HG02943 (cell line): ENCODE measurements around the gene ARF6.
"Not testable (repeated sequence)": the region's sequence is repeated elsewhere in the genome, so short reads cannot be mapped to it uniquely, and the experiment has no call there.

Source experiments
- ATAC-seq: cut with Tn5 transposase; IDR thresholded peaks from one replicate; pipeline ENCODE4 v1.9.1; 2021; ENCODE audit warnings: mild to moderate bottlenecking, low read depth, moderate library complexity; ENCODE audit not compliant: unreplicated experiment

ARF6 gene

GRCh38 chr14:49892636-49893308 lies at the start of gene ARF6:
ARF6 (plus strand) TSS chr14:49893082; CDS start chr14:49893737, 655 bp downstream.
- peak; percentile 81 for ATAC-seq

DNA sequence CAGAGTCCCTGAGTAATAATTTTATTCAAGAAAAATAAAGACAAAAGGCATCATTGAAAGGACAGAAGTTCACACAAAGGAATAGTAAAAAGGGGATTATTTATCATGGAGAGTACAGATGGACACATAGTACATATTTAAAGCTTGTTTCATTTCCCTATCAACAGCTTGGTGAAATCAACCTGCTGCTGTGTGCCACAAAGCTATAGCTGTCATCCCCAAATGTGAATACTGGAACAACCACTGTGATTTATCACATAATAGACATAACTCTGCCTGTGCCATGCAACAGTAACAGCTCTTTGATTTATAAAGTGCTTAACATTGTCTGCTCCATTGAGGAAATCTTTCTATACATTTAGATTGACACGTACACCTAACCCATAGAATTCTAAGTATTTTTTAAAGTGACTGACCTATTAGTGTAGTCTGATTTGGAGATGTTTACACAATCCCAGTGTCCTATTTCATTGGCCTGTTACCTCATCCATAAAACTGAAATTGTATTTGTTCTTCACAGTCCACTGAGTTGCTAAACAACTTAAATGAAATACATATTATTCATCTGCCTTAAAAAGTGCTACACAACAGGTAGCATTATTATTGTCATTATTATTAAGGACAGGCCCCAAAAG lies 43.6 kb upstream of the ARF6 start:
- no peak for ATAC-seq

- no peak for ATAC-seq
Measured at GRCh38 chr14:49851813-49852212, 41.1 kb upstream of the ARF6 start.

- ATAC-seq, result peak; percentile 82
Measured at GRCh38 chr14:49852301-49853157, 40.4 kb upstream of the ARF6 start, which contains the start of gene NEMF. NEMF (minus strand) TSS chr14:49852788; CDS start chr14:49852753, 35 bp downstream.

- no peak for ATAC-seq
Measured at GRCh38 chr14:49853158-49853477, 39.8 kb upstream of the ARF6 start.

DNA sequence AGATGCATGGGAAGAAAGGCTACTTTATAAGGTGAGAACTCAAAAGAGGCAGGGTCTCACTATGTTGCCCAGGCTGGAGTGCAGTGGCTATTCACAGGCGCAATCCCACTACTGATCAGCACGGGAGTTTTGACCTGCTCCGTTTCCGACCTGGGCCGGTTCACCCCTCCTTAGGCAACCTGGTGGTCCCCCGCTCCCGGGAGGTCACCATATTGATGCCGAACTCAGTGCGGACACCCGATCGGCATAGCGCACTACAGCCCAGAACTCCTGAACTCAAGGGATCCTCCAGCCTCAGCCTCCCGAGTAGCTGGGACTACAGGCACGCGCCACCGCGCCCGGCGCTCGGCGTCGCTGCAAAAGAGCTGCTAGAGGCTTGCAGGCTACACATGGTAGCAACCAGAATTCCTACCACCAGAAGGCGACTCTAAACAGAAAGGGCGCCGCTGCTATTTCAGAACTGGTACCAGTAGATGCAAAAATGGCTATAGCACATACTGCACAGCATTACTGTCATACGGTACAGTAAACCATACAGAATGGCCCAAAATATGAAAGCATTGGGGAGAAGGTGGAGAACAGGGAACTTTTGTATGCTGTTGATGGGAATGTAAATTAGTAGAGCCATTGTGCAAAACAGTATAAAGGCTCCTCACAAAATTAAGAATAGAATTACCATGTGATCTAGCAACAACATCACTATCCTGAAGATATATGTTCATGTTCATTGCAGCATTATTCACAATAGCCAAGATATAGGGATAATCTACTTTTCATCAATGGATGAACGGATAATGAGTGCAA lies 39.1 kb upstream of the ARF6 start:
- ATAC-seq, result no peak

DNA sequence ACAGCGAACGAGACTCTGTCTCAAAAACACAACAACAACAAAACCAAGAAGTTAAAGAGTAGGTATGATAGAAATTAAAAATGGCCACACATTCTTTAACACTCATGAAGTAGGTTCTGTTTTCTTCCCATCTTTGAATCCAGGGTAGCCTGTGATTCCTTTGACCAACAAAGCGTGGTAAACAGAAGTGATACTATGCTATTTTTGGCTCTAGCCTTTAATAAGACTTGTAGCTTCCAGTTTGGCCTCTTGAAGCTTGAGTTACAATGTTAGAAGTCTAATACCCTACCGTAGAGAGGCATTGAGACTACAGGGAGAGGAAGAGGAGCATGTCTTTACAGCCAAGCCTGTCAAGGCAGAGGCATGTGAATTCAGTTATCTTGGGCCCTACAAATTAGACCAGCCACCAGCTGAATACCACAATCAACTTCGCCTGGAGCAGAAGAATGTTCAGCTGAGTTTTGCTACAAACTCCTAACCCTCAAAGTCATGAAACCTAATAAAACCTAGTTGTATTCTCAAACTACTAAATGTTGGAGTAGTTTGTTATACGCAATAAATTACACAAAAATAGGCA lies 35.4 kb upstream of the ARF6 start:
- ATAC-seq, result no peak

DNA sequence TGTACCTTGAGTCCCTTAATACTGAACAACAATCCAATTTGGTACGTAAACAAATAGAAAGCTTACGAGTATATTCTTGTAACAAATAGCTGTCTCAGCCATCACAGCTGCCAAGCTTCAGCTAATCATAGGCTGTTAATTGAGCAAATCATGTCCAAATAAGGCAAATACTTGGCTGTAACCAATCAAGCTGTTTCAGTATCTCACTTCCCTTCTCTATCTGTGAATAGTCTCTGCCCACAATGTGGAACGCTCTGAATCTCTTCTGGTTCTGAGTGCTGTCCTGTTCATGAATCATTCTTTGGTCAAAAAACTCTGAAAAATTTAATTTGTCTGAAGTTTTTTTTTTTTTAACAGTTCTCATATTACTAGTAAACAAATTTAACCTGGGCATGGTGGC lies 34.5 kb upstream of the ARF6 start:
- no peak for ATAC-seq

GRCh38 chr14:49860988-49861698 lies 31.7 kb upstream of the ARF6 start:
- no peak for ATAC-seq

DNA sequence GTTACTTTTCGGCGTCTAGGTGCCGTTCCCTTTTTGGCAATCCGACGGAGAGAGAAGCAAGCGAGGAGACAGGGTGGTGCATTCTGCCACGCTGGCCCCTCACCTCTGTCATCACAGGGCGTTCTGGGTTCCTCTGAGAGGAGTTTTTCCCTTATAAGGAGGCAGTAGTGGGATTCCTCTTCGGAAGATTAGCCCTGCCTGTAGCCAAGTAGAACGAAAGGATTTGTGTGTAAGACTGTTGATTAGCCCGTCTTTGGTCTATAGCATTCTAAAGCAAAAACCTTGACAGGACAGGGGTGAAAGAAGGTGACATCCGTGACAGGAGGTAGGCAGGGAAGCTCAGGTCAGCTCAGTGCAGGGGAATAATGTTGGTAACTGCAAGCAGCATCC lies 31.2 kb upstream of the ARF6 start:
- ATAC-seq, result no peak

DNA sequence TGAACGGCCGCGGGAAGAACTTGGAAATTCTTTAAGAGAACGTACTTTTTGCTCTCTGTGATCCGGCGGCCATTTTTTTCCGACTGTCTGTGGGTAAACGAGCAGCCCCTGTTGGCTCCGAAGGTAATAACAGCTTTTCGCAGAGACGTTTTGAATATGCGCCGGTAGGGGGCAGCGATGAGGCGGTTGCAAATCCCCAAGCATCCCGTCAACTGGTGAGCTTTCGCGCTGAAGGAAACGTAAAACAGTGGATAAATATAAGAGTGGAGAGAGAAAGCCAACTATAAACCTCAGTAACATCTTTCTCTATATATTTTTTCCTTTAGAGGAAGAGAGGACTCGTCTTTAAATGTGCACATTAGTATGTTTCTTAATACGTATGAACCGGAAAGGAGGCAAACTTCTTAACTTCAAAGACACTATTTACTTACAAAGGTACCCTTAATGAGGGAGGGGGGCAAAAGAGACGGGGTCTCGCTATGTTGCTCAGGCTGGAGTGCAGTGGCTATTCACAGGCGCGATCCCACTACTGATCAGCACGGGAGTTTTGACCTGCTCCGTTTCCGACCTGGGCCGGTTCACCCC lies 30.7 kb upstream of the ARF6 start:
- peak; percentile 26 for ATAC-seq

GRCh38 chr14:49863487-49864281 lies 29.2 kb upstream of the ARF6 start:
- ATAC-seq, result no peak

GRCh38 chr14:49865431-49865859 lies 27.4 kb upstream of the ARF6 start:
- ATAC-seq, result no peak

GRCh38 chr14:49867831-49868719 lies 24.8 kb upstream of the ARF6 start:
- peak; percentile 84 for ATAC-seq

- ATAC-seq, result no peak
Measured at GRCh38 chr14:49868720-49869114, 24.2 kb upstream of the ARF6 start.

GRCh38 chr14:49870908-49871307 lies 22.0 kb upstream of the ARF6 start:
- no peak for ATAC-seq

GRCh38 chr14:49873548-49873947 lies 19.3 kb upstream of the ARF6 start:
- not testable (repeated sequence) for ATAC-seq
